Stimulated activated CD8-positive, alpha-beta memory T cell treated with anti-CD3 and anti-CD28 coated beads, Interleukin-12 subunit alpha, Interleukin-12 subunit beta, amount 100 ng/mL, for 1 hour (primary cell): ENCODE results near the gene KCNG4.

Experiments
- DNase-seq: peaks from one replicate; pipeline ENCODE4 v3.0.0-alpha.2; 2020; ENCODE audit warnings: low read depth

KCNG4 gene

DNA sequence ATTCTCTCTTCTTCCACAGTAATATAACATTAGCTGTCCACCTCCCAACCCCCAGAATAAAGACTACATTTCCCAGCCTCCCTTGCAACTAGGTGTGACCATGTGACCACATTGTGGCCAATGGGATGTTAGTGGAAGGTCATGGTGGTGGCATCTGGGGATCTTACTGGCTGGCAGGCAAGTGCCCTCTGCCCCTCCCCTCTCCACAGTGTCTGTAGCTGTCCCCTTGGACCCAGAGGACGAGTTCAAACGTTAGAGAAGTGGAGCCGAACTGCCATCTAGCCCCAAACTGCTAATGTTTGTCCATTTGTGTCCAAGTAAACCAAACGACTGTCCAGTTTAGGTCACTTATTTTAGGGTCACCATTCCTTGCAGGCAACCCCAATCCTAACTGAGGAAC is 26.6 kb upstream of the KCNG4 start:
- DNase-seq, result no peak

DNA sequence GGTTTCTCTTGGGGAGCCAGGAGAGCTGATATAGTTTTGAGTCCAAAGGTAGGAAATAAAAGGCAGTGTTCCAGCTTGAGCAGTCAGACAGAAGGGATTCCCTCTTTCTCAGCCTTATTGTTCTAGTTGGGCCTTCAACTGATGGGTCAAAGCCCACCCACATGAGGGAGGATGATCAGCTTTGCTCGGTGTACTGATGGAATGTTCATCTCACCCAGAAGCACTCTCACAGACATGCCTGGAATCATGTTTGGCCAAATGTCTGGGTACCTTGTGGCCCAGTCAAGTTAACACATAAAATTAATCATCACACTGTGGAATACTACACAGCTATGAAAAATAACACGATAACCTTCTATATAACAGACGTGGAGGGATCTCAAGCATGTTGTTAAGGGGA is 23.1 kb upstream of the KCNG4 start:
- no peak for DNase-seq

DNA sequence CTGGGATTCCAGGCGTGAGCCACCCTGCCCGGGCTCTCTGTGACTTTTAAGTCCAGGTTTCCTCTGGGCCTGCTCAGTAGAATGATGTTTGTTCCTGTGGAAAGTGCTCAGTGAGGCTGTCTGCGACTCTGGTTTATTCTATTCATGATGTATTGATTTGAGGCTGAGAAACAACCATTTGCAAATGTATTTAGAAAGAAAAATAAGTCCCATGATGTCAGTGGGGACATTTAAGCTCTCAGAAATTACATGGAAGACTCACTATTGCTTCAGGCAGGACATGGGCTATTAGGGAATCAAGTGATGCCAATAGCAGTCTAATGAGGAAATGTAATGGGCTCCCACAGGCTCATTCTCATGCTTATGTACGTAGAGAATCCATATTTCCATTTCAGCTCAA is 22.2 kb upstream of the KCNG4 start:
- no peak for DNase-seq

DNA sequence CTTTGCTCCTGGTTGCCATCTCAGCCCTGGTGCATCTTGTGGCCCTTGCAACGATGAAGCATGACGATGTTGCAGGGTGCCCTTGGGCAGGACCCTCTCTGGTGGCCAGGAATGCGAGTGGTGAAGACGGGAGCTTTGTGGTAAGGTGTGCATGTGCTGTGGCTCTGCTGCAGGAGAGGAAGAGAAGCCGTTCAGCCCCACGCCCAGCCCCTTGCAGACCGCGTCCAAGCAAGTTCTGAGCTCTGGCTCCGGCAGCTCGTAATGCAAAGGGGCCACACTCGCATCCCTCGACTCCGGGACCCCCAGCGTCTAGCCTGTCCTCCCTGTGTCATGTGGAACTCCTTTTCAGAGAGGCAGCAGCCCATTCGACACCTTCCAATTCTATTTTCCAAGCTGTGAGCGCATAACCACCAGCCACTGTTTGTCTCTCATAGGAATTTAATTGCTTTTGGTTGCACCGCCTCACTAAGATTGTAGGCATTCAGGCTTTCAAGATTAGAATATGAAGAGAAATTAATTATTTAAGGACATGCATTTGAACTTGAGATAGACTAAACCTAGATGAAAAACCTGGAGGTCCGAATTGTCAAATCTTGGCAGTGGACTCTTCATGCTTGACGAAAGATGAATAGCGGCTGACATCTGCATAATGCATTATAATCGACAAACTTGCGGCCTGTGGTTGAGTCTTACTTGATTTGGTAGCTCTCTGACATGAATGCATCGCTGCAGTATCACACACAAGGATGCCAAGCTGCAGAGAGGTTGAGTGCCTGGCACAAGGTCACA is 21.1 kb upstream of the KCNG4 start:
- DNase-seq, result no peak

DNA sequence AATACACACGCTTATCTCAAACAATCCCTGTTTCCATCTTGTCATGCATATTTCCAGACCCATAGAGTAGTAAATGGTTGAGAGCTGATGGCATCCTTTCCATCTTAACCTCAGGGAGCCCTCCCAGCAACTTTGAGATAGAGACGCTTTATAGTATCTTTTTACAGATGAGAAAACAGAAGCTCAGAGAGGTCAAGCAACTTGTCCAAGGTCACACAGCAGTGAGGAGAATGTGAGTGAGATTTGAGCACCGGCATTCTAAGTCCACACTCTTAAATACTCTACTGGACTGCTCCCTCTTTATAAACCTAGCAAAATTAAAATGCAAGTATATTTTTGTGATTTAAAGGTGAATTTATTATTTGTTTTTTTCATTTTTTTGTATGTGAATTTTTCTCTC is 19.9 kb upstream of the KCNG4 start:
- DNase-seq, result no peak

DNA sequence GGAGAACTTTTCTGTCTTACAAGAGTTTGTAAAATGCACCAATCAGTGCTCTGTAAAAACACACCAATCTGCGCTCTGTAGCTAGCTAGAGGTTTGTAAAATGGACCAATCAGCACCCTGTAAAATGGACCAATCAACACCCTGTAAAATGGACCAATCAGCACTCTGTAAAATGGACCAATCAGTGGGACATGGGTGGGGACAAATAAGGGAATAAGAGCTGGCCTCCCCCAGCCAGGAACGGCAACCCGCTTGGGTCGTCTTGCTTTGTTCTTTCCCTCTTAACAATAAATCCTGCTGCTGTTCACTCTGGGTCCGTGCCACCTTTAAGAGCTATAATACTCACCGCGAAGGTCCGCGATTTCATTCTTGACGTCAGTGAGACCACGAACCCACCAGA is 18.5 kb upstream of the KCNG4 start:
- no peak for DNase-seq

DNA sequence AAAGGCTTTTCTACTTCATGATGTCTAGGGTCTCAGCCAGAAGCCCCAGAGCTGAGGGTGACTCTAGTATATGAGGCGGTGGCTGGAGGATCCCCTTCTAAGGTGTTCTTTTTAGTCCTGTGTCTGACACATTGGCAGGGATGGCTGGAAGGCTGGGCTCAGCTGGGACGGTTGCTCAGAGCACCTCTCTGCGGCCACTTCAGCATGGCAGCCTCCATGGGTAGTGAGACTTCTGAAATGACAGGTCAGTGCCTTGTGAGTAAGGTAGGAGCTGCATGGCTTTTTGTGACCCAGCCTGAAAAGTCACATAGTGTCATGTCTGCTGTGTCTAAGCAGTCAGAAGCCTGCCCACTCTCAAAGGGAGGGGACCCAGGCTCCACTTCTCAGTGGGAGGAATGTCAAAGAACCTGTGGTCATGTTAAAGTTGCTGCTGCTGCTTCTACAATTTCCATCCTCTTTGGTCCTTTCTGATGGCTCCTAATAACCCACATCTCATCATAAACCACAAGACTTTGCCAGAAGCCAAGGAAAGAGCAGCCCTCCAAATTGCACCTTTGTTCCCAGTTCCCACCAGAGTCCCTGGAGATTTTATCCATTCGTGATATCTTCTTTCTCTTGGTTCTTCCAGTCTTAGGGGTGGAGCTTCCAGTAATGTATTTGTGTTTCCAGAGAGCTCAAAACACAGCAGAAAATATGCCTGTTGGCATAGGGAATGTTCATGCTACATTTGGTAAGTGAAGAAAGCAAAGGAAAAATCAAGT is 15.4 kb upstream of the KCNG4 start:
- no peak for DNase-seq

DNA sequence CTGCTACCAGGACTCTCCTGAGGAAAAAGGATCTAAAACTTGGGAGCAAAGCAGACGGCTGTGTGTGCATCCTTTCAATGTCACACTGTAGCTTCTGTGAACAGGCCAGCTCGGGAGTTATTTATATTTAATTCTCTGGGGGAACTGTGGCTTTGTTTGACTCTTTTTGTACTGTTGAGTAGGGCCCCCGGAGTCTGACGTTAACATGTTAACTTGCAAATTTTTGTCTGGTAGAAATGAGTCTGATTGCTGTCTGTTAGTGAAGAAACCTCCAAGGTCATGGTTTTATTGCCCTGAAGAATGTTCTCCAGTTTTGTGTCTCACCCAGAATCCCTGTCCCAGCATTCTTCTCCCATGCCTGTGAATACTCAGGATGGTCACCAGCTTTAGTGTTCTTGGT is 14.2 kb upstream of the KCNG4 start:
- no peak for DNase-seq

DNA sequence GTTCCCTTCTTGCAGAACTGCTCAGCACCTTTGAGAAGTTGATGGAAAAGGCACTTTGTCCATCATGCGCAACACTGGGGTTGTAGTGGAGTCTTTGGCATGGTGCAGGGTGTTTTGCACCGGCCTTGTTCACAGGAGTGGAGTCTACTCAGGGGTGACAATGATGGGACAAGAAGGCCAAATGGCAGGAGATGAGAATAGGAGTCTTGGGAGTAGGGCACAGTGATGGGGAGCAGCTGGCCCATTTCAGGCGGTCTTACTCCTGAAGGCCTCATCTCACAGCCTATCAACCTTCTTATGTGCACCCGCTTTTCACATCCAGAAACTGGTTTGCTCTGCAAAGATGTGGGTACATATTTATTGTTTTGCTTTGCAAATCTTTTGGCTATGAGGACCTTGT is 13.4 kb upstream of the KCNG4 start:
- no peak for DNase-seq

DNA sequence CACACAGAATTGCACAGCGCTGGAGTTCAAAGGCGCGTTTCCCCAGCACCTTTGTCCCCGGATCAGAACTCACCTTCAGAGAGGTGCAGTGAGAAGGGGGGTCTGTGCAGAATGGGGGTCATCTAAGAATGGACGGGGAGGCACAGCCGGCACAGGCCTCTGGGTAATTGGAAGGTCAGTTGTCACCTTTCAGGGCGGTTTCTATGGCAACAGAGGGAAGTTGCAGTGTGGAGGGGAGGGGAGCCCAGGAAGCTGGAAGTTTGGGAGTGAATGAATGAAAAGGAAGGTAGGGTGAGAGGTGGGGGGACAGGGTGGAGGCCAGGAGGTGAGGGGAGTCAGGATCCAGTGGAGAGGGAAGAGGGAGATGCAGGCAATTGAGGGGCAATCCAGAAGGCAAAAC is 12.4 kb upstream of the KCNG4 start:
- no peak for DNase-seq

DNA sequence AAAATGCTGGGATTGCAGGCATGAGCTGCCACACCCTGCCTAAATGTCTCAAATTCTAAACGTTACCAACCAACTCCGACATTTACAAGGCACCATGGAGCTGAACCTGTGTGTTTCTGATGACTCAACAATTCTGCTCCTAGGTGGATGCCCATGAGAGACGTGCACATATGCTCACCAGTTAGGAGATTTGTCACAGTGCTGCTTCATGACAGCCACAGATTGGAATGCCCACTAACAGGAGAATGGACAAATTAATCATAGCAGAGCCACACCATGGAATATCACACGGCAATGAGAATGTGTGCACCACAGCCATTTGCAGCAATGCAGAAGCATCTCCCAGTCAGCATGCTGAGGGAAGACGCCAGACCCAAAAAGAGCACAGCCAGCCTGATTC is 8.0 kb upstream of the KCNG4 start:
- no peak for DNase-seq

DNA sequence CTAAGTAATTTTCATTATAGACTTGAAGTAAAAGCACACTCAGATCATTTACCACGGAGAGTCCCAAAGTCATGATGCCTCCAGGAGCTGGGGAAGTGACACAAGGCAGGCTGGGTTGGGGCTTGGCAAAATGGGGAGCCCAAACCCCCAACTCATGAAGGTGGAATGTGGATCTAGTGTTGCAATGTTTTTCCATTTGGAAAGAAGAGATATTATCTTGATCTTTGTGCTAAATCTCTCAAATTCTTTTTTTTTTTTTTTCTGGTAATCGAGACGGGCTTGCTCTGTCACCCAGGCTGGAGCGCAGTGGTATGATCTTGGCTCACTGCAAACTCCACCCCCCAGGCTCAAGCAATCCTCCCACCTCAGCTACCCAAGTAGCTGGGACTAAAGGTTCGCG is 7.5 kb upstream of the KCNG4 start:
- no peak for DNase-seq

DNA sequence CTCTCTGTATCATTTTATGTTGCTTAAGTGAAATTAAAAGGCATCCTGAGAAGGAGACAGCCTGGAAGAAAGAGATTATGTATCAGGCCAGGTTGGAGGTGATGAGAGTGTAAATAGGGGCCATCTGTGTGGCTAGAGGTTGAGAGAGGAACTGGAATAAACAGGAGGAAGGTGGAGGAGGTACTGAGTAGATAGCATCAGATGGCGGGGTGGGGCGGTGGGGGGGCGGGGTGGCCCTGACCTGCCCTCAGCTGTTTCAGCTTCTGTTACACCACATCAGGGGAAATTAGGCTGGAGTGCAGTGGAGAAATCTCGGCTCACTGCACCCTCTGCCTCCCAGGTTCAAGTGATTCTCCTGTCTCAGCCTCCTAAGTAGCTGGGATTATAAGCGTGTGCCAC is 6.9 kb upstream of the KCNG4 start:
- DNase-seq, result no peak

DNA sequence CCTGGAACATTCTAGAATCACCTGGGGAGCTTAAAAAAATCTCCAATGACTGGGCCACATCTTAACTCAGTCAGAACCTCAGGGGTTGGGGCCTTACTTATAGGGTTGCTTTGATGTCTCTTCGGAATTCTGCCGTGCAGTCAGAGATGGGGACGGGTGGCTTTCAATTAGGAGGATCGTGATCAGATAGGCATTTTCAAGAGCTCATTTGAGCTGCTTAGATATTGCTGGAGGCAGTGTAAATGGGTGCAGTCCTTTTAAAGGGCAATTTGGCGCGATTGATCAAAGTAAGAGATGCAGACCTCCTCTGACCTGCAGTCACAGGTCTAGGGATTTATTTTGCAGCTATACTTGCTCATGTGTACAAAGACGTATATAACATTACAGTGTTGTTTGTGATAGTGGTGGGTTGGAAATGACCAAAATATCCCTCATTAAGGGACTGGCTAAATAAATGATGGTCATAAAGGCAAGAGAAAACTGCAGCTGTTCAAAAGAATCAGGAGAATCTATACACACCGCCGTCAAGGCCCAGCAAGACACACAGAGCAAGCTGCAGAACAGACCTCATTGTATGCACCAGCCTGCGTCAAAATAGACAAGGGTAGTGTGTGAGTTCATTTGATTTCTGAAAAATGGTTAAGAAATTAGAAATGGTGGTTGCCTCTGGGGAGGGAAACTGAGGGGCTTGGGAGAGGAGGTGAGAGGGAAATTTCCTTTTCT is 6.3 kb upstream of the KCNG4 start:
- DNase-seq, result no peak

DNA sequence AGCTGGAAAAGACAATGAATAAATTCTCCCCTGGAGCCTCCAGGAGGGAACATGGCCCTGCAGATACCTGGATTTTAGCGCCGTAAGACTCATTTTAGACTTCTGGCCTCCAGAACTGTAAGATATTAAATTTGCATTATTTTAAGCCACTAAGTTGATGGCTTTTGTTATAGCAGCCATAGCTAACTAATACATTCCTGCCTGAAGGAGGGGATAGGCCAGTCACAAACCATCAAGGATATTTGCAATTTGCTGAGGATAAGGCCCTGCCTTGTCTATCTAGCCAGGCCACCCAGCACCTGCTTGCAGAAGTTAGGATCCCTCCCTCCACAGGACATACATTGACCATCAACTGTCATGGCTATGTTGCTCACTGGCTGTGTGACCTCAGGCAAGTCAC is 4.9 kb upstream of the KCNG4 start:
- DNase-seq, result no peak

DNA sequence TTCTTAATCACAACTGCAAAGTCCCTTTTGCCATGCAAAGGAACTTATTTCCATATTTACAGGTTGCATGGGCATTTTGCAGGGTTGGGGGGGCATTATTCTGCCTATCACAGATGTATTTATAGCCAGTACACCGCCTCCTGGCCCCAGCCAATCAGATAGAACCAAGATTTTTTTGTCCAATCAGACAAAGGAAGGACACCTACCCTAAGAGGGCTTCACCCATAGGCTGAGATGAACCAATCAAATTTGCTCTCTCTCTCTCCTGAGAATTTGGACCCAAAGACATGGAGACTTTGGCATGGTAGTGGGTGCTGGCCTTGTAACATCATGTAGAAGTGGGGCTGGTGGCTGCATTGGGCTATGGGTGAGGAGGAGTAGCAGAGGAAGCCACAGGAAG is 3.9 kb upstream of the KCNG4 start:
- no peak for DNase-seq

DNA sequence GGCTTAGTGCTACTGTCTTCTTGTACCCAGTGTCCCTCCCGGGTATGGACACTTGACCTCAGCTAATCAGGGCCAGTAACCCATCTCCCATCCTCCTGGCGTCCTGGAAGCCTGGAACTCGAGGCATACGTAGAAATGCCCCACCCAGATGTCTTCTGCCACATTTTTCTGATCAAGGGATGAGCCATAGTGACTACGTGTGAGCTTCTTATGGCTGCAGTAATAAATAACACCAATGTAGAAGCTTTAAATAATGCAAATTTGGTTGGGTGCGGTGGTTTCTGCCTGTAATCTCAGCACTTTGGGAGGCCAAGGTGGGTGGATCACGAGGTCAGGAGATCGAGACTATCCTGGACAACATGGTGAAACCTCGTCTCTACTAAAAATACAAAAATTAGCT is 3.0 kb upstream of the KCNG4 start:
- no peak for DNase-seq

DNA sequence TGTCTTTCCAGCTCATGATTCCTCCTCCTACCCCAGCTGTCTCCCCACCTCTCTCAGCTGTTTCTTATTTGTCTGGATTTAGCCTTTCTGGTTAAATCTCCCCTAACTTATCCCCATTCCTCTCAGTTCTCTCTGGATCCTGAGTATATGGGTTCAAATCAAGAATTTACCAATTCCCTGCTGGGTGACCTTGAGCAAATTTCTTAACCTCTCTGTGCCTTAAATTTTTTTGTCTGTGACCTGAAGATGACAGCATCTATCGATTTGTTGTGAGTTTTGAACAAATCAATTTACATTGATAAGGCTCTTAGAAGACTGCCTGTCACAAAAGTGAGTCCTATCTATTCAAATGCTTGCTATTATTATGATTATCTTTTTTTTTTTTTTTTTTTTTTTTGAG is 2.0 kb upstream of the KCNG4 start:
- DNase-seq, result no peak

DNA sequence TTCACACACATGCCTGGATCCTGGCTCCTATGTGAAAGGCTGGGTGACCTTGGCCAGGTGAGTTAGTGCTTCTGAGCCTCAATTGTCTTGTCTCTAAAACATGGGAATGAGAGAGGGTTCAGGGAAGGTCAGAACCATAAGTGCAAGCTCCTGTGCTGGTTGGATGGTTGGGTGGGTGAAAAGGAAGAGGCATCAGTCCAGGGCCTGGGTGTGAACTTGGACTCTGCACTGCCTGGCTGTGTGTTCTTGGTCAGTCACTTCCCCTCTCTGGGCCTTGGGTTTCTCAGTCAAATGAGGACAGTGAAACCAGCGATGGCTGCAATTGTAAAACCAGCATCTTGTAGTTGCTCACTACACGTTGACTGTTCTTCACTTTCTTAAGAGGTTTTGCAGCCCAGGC is 643 bp upstream of the KCNG4 start:
- DNase-seq, result no peak

DNA sequence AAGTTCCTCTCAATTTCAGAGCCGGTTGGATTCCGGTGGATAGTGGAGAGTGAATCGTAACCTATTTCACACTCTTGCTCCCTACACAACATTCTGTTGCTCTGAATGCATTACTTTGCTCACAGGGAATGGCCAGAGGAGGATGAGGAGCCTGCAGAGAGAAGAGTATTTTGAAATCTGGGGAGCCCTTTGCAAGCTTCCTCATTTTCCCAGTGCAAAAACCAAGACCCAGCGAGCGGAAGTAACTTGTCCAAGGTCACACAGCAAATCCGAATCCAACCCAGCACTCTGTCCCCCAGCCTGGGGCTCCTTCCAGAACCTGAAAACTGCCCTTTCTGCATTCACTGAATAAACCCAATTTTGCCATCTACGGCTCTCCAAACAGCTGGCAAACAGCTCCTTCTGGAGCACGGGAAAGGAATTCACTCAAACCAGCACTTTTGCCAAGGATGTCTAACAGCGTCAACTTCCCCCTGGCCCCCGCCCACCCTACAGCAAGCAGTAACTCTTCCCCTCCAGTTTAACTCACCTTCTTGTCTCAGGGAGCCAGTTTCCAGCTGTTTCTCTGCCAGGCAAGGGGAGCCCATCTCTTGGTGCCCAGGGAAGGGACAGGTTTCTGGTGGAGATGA is 557 bp downstream of the KCNG4 start:
- DNase-seq, result no peak

DNA sequence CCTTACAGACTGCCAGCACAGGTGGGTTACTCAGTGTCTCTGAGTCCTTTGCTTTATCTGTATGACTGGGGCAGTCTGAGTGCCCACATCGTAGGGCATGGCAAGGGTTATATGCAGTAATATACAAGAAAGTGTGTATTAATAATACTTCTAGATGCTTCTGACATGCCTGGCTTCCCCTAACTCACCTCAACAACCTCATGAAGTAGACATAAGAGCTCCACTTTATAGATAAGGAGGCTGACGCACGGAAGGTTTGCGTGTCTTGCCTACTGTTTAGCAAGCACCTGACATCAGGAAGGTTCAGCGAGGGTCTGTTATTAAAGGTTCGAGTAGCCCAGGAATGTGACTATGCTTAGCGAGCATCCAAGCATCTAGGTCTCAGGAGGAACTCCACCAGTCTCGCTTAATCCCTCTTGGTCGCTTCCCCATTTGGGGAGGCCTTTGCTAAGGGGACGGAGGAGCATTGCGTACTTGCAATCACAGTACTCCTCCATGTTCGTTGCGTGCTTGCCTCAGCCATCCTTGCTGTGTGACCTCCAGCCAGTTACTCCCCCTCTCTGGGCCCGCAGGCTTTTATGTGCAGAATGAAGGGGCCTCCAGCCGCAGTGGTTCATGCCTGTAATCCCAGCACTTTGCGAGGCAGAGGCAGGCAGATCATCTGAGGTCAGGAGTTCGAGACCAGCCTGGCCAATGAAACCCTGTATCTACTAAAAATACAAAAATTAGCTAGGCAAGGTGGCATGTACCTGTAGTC is 1.6 kb downstream of the KCNG4 start:
- no peak for DNase-seq

DNA sequence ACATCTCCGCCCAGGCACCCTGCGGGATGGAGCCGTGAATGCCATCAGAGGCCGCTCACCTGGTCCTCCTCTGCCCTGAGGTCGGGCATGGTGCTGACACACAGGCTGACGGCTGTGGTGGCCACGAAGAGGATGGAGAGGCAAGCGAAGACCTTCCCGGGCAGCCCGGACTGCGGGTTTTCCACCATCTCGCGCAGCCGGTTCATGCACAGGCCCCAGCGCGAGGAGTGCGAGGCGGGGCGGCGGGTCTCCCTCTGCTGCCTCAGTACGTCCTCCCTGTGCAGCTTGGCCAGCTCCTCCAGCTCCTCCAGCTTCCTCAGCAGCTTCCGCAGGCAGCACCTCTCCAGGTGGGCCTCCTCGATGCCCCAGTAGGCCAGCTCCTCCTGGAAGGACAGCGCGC is 3.1 kb downstream of the KCNG4 start:
- DNase-seq, result no peak
